T-helper 17 cell (primary cell): ENCODE measurements around the gene AKAP13. TPM values are rescaled to one million over a fixed set of nuclear protein-coding genes. Genes with fewer than 3 reads are reported as not detected.

Experiments used
- ATAC-seq: fragments of 150-1000 bp; cut with Tn5 transposase; 2 replicates; pipeline ENCODE4 v1.10.0; 2021; ENCODE audit warnings: mild to moderate bottlenecking, moderate library complexity
- DNase-seq, 3 donors: peaks; one replicate each; pipeline versions ENCODE4 v3.0.0 to v3.0.0-alpha.2; 2020 to 2021
- H3K9me3 ChIP-seq: one replicate; pipeline ENCODE4 v1.7.0; 2013; ENCODE audit warnings: low read length, mild to moderate bottlenecking; ENCODE audit not compliant: control insufficient read depth, poor library complexity, severe bottlenecking
- H3K27ac Mint-ChIP-seq: one replicate; pipeline ENCODE4 v1.8.0; 2022; ENCODE audit warnings: mild to moderate bottlenecking, moderate library complexity, mixed read lengths
- H3K27me3 Mint-ChIP-seq: one replicate; pipeline ENCODE4 v1.8.0; 2022; ENCODE audit warnings: mixed read lengths
- H3K36me3 Mint-ChIP-seq: one replicate; pipeline ENCODE4 v1.8.0; 2022; ENCODE audit warnings: low read depth, mixed read lengths
- H3K4me1 Mint-ChIP-seq: one replicate; pipeline ENCODE4 v1.8.0; 2022; ENCODE audit warnings: mild to moderate bottlenecking, mixed read lengths
- H3K4me3 Mint-ChIP-seq: one replicate; pipeline ENCODE4 v1.8.0; 2022; ENCODE audit warnings: mild to moderate bottlenecking, moderate library complexity, mixed read lengths
- total RNA-seq, 4 donors: library from RNA in 2 of 4; stranded (reverse) in 2 of 4; gene quantifications; one replicate each; pipeline ENCODE4 v1.2.3 and lab custom pipeline; 2022 to 2026

AKAP13 gene
- total RNA-seq, 2 donors from 2014 or later: 426 to 437 TPM

GRCh38 chr15:85773249-85773648 lies 392.8 kb downstream of the AKAP13 start:
- no peaks in the 10 kb centered on the region for H3K27me3 Mint-ChIP-seq
- DNase-seq (no peak), ATAC-seq (no peak)
- H3K4me3 Mint-ChIP-seq: no peak overlapping the region
- peaks cover 19% of the 10 kb centered on the region for H3K4me1 Mint-ChIP-seq
- H3K36me3 Mint-ChIP-seq: no peaks in the 10 kb centered on the region
- no peak overlapping the region for H3K27ac Mint-ChIP-seq
- H3K9me3 ChIP-seq: no peaks in the 10 kb centered on the region

DNA sequence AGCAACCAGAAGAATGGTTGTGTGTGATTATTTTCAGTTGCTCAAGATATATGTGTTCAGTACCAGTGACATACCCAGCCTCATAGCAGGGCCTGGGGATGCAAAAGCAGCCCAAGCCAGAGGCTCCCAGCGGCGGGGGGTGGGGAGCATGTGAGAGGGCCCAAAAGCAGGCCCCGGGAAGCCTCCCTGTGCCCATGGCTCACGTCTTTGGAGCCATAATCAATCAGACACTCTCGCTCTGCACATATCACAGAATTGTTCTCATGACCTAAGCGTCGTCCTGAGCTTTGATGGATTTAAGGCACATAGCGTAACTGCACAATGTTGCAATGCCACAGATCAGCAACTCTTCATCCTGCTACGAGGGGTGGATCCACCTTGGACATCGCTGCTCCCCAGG lies 393.6 kb downstream of the AKAP13 start:
- Mint-ChIP-seq H3K27ac (no peak overlapping the region), H3K4me3 (no peak overlapping the region), H3K36me3 (no peaks in the 10 kb centered on the region), H3K4me1 (peaks cover 19% of the 10 kb centered on the region), H3K27me3 (no peaks in the 10 kb centered on the region)
- no peaks in the 10 kb centered on the region for H3K9me3 ChIP-seq
- no peak for DNase-seq
- no peak for ATAC-seq

DNA sequence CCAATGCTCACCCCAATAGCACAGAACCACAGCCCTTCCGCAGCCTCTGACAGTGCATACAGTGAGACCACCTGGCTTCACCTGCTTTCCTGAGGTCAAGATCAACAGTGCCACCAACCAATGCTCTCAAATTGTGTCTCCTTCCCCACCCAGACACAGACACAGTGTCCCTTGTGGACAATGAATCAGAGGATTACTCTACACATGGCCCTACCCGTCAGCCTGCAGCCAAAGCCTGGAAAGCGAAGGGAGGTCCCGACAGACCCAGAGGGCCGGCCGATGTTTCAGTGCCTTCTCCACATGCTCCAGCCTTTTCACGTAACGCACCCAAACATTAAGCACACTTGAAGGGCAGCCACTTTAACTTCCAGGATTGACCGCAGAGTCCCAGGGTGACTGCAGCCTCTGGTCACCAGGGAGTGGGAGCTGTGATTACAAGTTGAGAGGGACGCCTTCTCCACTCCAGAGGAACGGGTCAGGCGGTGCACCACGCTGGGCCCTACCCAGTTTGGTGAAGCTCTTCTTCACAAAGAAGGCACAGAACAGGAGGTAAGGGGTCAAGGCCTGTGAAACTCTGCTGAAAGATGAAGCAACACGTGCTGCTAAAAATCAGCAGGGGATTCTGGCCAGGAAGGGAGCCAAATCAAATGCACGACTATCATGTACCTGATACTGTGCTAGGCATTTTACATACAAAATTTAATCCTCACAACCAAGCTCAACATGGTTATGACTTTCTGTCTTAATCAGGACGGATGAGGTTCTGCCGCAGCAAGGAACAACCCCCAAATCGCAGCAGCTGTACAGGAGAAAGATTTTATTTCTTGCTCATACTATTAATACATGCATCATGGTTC lies 397.1 kb downstream of the AKAP13 start:
- H3K36me3 Mint-ChIP-seq: no peaks in the 10 kb centered on the region
- no peaks in the 10 kb centered on the region for H3K9me3 ChIP-seq
- peaks cover 34% of the 10 kb centered on the region for H3K4me1 Mint-ChIP-seq
- H3K4me3 Mint-ChIP-seq: no peak overlapping the region
- ATAC-seq (no peak), DNase-seq (no peak)
- H3K27me3 Mint-ChIP-seq: no peaks in the 10 kb centered on the region
- no peak overlapping the region for H3K27ac Mint-ChIP-seq

- Mint-ChIP-seq H3K27ac (no peak overlapping the region), H3K4me3 (no peak overlapping the region), H3K27me3 (no peaks in the 10 kb centered on the region), H3K36me3 (no peaks in the 10 kb centered on the region), H3K4me1 (peaks cover 32% of the 10 kb centered on the region)
- ATAC-seq (no peak), DNase-seq (no peak)
- H3K9me3 ChIP-seq: no peaks in the 10 kb centered on the region
These were observed 397.8 kb downstream of the AKAP13 start for GRCh38 chr15:85778107-85778776.

DNA sequence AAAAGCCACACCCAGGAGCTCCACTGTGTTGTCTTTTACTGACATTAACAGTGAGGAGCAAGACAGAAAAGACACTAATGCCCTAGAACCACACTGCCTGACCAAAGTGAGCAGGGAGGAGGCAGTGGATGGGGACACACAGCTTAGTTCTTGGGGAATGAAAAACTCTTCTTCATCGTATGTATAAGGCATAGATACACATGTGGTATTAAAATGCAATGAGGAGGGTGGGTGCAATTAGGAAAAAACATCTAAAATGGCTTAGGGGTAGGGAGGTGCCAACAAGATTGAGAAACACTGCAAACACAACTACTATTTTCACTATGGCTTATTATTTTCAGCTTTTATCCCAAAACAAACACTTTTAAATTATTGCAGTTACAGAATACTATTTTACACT lies 398.8 kb downstream of the AKAP13 start:
- Mint-ChIP-seq H3K4me3 (no peak overlapping the region), H3K4me1 (peaks cover 31% of the 10 kb centered on the region), H3K36me3 (no peaks in the 10 kb centered on the region), H3K27me3 (no peaks in the 10 kb centered on the region), H3K27ac (no peak overlapping the region)
- no peak for DNase-seq
- ATAC-seq: no peak
- no peaks in the 10 kb centered on the region for H3K9me3 ChIP-seq

DNA sequence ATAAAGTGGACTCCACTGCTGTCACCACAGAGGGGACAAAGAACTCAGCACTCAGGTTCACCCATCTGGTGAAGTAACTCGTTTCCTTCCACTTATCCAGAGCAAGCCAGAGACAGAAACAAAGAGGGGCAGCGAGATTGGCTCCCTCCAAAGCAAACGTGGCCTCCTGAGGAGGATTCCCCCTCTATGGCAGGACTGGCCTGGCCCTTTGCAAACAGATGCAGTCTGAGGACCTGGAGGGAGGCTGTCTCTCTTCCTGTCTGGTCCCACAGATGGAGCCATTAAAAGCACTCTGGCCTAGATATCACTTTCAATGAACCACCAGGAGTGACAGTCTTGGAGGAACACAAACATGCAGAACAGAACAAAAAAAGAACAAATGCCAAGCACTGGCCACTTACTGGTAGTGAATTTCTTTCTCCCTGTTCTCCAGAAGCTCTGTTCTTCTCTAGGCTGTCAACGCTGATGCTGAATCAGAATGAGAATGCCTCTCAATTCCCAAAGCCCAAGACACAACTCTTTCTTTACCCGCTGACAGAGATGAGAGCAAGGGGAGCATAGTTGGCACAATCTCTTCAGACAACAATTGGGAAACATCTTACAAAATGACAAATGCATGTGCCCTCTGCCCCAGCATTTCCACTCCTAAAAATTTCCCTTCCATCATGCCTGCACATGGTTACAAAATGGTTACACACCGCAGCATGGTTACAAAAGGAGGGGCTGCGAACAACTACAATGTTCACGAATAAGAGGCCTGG lies 400.0 kb downstream of the AKAP13 start:
- ATAC-seq (no peak), DNase-seq (no peak)
- Mint-ChIP-seq H3K4me1 (peaks cover 35% of the 10 kb centered on the region), H3K27ac (no peak overlapping the region), H3K4me3 (no peak overlapping the region), H3K36me3 (no peaks in the 10 kb centered on the region), H3K27me3 (no peaks in the 10 kb centered on the region)
- H3K9me3 ChIP-seq: no peaks in the 10 kb centered on the region

DNA sequence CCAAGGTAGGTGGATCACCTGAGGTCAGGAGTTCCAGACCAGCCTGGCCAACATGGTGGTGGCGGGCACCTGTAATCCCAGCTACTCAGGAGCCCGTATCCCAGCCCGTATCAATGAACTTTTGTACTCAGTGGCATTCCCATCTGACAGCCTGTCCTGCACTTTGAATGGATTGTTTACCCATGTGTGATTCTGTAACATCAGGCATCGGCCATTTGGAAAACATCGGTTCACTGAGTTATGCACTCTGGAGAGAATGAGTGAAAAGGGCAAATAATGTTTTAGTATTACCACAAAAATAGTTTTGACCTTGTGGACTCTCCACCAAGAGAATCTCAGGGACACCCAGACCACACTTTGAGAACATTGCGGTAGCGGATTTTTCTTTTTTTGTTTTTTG lies 400.7 kb downstream of the AKAP13 start:
- H3K27ac Mint-ChIP-seq: no peak overlapping the region

DNA sequence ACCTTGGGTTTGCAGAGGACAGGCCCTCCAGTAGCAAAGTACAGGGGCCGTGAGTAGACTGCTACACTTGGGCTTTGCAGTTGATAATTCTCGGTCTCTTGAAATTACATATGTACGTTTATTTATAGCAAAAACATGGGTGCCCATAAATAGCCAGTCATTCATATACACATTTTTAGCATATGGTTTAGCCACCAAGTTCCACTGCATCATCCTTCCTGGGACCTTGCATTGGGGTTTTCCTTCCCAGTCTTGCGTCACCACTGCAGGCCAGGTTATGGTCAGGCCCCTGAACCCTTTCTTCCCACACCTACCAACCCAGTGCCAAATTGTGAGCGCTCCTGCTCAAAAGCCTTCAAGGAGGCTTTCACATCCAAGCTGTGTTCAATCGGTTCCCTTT lies 401.7 kb downstream of the AKAP13 start:
- ATAC-seq (no peak), DNase-seq (no peak)
- Mint-ChIP-seq H3K4me3 (no peak overlapping the region), H3K27ac (no peak overlapping the region), H3K4me1 (peaks cover 41% of the 10 kb centered on the region), H3K36me3 (no peaks in the 10 kb centered on the region), H3K27me3 (no peaks in the 10 kb centered on the region)
- no peaks in the 10 kb centered on the region for H3K9me3 ChIP-seq

More for the DNA sequence above, 400.7 kb downstream of the AKAP13 start:
- H3K9me3 ChIP-seq: no peaks in the 10 kb centered on the region
- Mint-ChIP-seq H3K4me3 (no peak overlapping the region), H3K27me3 (no peaks in the 10 kb centered on the region), H3K36me3 (no peaks in the 10 kb centered on the region), H3K4me1 (peaks cover 37% of the 10 kb centered on the region)
- DNase-seq (no peak), ATAC-seq (no peak)

GRCh38 chr15:85785887-85786780 lies 405.7 kb downstream of the AKAP13 start:
- peak; percentile 47 for ATAC-seq

DNA sequence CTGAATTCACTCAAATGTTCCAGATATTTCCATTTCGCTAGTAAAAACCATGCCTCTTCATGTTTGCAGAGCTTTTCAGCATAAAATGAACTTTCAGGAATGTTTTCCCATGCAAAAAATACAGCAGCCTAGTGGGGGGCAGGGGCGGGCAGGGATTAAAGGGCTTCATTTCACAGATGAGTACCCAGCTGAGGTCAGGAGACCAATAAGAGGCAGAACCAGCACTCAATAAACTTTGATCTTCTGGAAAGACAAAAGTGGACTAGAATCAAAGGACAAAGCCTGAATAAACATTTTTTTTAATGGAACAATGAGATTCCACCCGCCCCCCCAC lies 406.3 kb downstream of the AKAP13 start:
- Mint-ChIP-seq H3K4me3 (no peak overlapping the region), H3K4me1 (peaks cover 35% of the 10 kb centered on the region), H3K27ac (peak overlapping the region; percentile 87), H3K27me3 (no peaks in the 10 kb centered on the region), H3K36me3 (no peaks in the 10 kb centered on the region)
- no peak for ATAC-seq
- no peaks in the 10 kb centered on the region for H3K9me3 ChIP-seq
- DNase-seq: no peak

More at GRCh38 chr15:85785887-85786780, 405.7 kb downstream of the AKAP13 start:
- H3K9me3 ChIP-seq: no peaks in the 10 kb centered on the region
- no peaks in the 10 kb centered on the region for H3K36me3 Mint-ChIP-seq
- peak overlapping the region; percentile 87 for H3K27ac Mint-ChIP-seq
- peaks cover 33% of the 10 kb centered on the region for H3K4me1 Mint-ChIP-seq
- H3K27me3 Mint-ChIP-seq: no peaks in the 10 kb centered on the region
- H3K4me3 Mint-ChIP-seq: peak overlapping the region; percentile 81
- no peak for DNase-seq

- Mint-ChIP-seq H3K4me1 (peaks cover 41% of the 10 kb centered on the region), H3K36me3 (no peaks in the 10 kb centered on the region), H3K27me3 (no peaks in the 10 kb centered on the region), H3K4me3 (no peak overlapping the region), H3K27ac (peak overlapping the region; percentile 72)
- ATAC-seq (no peak), DNase-seq (no peak)
- no peaks in the 10 kb centered on the region for H3K9me3 ChIP-seq
These were observed 408.5 kb downstream of the AKAP13 start for GRCh38 chr15:85788771-85789495.

DNA sequence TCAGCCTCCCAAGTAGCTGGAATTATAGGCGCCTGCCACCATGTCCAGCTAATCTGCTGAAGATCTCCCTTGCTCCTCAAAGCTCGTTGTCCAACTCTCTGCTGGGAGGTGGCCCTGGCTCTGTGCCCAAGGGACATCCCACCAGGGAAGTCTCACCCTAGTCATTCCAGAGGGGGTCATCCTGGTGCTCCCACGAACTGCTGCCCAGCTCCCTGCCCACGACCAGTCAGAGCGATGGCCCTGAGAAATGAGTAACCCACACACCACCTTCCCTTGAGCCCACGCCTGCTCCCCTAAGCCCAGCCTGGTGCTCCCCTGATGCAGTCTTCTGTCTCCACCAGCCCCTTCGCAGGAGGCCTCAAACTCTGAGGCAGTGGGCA lies 409.1 kb downstream of the AKAP13 start:
- Mint-ChIP-seq H3K27ac (peak overlapping the region; percentile 21), H3K4me1 (peaks cover 40% of the 10 kb centered on the region), H3K36me3 (no peaks in the 10 kb centered on the region), H3K4me3 (no peak overlapping the region), H3K27me3 (no peaks in the 10 kb centered on the region)
- ATAC-seq (no peak), DNase-seq (no peak)
- H3K9me3 ChIP-seq: no peaks in the 10 kb centered on the region
